ENCODE results near the gene RNASEL.
A peak's percentile ranks its signal among the peaks of the same experiment; 100 is the strongest.

RNASEL gene

GRCh38 chr1:182587666-182588499, 1.2 kb downstream of the RNASEL start:
- H3K27ac ChIP-seq, result peak overlapping the region; percentile 81 to 94
- no peak for DNase-seq (ENCODE audit: low spot score)
- H3K4me3 ChIP-seq, result peak overlapping the region; percentile 70
- no peak for TF ChIP-seq CTCF (IDR thresholded peaks at IDR 0.05)

- H3K4me3 ChIP-seq, result no peak overlapping the region
- H3K27ac ChIP-seq, result no peak overlapping the region
- no peak for TF ChIP-seq CTCF (IDR thresholded peaks at IDR 0.05)
- DNase-seq (ENCODE audit: low spot score), result no peak
Observed at GRCh38 chr1:182587093-182587492, 2.0 kb downstream of the RNASEL start.

- no peak overlapping the region for H3K4me3 ChIP-seq
- H3K27ac ChIP-seq, result no peak overlapping the region
- DNase-seq (ENCODE audit: low spot score), result peak; percentile 43
- TF ChIP-seq CTCF (IDR thresholded peaks at IDR 0.05), result no peak
Observed at GRCh38 chr1:182586380-182586779, 2.7 kb downstream of the RNASEL start.

GRCh38 chr1:182584746-182585145, 4.3 kb downstream of the RNASEL start:
- no peak for TF ChIP-seq CTCF (IDR thresholded peaks at IDR 0.05)
- H3K4me3 ChIP-seq, result peak overlapping the region; percentile 20
- no peak for DNase-seq (ENCODE audit: low spot score)
- no peak overlapping the region for H3K27ac ChIP-seq

- DNase-seq (ENCODE audit: low spot score), result no peak
- Histone ChIP-seq H3K27ac (no peak overlapping the region), H3K4me3 (no peak overlapping the region)
- TF ChIP-seq CTCF (IDR thresholded peaks at IDR 0.05), result no peak
Observed at GRCh38 chr1:182580736-182581135, 8.3 kb downstream of the RNASEL start.

GRCh38 chr1:182575540-182576149, 13.4 kb downstream of the RNASEL start:
- DNase-seq (ENCODE audit: low spot score), result no peak
- no peak for TF ChIP-seq CTCF (IDR thresholded peaks at IDR 0.05)
- H3K4me3 ChIP-seq, result no peak overlapping the region
- no peak overlapping the region for H3K27ac ChIP-seq

GRCh38 chr1:182574156-182574555, 14.9 kb downstream of the RNASEL start:
- no peak for TF ChIP-seq CTCF (IDR thresholded peaks at IDR 0.05)
- DNase-seq (ENCODE audit: low spot score), result no peak
- Histone ChIP-seq H3K27ac (no peak overlapping the region), H3K4me3 (no peak overlapping the region)
